ENCODE results near the gene SERPINA3.
"Not testable (repeated sequence)": the region's sequence is repeated elsewhere in the genome, so short reads cannot be mapped to it uniquely, and the experiment has no call there.

SERPINA3 gene

GRCh38 chr14:94612174-94612573 is at the start of gene SERPINA3:
SERPINA3 (plus strand) TSS chr14:94612391; CDS start chr14:94614442, 2,051 bp downstream.
- peak in 1 of 56 donors; percentile 10 for DNase-seq

- no peak for DNase-seq
Measured at GRCh38 chr14:94562941-94563883, 49.0 kb upstream of the SERPINA3 start.

GRCh38 chr14:94564381-94564780 is 47.8 kb upstream of the SERPINA3 start:
- DNase-seq: no peak

- DNase-seq: no peak
Measured at GRCh38 chr14:94568186-94568585, 44.0 kb upstream of the SERPINA3 start.

GRCh38 chr14:94569381-94570001 is 42.7 kb upstream of the SERPINA3 start:
- no peak for DNase-seq

GRCh38 chr14:94570002-94570400 is 42.2 kb upstream of the SERPINA3 start:
- no peak for DNase-seq

GRCh38 chr14:94570440-94570839 is 41.8 kb upstream of the SERPINA3 start:
- DNase-seq: no peak

GRCh38 chr14:94571395-94571794 is 40.8 kb upstream of the SERPINA3 start:
- DNase-seq: peak in 1 of 56 donors; percentile 23

GRCh38 chr14:94571950-94572349 is 40.2 kb upstream of the SERPINA3 start:
- DNase-seq: peak in 3 of 56 donors; percentile 13 to 70 (median 27)

GRCh38 chr14:94572637-94573303 is 39.4 kb upstream of the SERPINA3 start:
- no peak for DNase-seq

- DNase-seq: no peak
Measured at GRCh38 chr14:94573475-94574277, 38.5 kb upstream of the SERPINA3 start.

GRCh38 chr14:94574336-94574735 is 37.9 kb upstream of the SERPINA3 start:
- no peak for DNase-seq

GRCh38 chr14:94575730-94576585 is 36.2 kb upstream of the SERPINA3 start:
- no peak for DNase-seq

- not testable (repeated sequence) for DNase-seq
Measured at GRCh38 chr14:94577472-94577871, 34.7 kb upstream of the SERPINA3 start.

GRCh38 chr14:94578712-94579111 is 33.5 kb upstream of the SERPINA3 start:
- no peak for DNase-seq

- DNase-seq: peak in 1 of 56 donors; percentile 20
Measured at GRCh38 chr14:94581127-94581999, 30.8 kb upstream of the SERPINA3 start, which contains the start of gene SERPINA5. SERPINA5 (plus strand) TSS chr14:94581426; CDS start chr14:94587363, 5,937 bp downstream.

GRCh38 chr14:94582199-94582750 is 29.9 kb upstream of the SERPINA3 start:
- DNase-seq: peak in 1 of 56 donors; percentile 10

- no peak for DNase-seq
Measured at GRCh38 chr14:94582851-94583250, 29.3 kb upstream of the SERPINA3 start.

- no peak for DNase-seq
Measured at GRCh38 chr14:94583557-94583956, 28.6 kb upstream of the SERPINA3 start.
